ENCODE data around the gene CCL27.
A peak's percentile ranks its signal among the peaks of the same experiment; 100 is the strongest.

The CCL27 gene

GRCh38 chr9:34701769-34702736 is 39.6 kb upstream of the CCL27 start:
- Histone ChIP-seq H3K4me3 (ENCODE audit: low read depth, low read length) (peak overlapping the region; percentile 82), H3K36me3 (no peaks in the 10 kb centered on the region), H3K9me3 (no peaks in the 10 kb centered on the region), H3K27me3 (no peaks in the 10 kb centered on the region), H3K4me1 (no peaks in the 10 kb centered on the region)
- peak; percentile 87 for DNase-seq
- TF ChIP-seq, protein P1, sequence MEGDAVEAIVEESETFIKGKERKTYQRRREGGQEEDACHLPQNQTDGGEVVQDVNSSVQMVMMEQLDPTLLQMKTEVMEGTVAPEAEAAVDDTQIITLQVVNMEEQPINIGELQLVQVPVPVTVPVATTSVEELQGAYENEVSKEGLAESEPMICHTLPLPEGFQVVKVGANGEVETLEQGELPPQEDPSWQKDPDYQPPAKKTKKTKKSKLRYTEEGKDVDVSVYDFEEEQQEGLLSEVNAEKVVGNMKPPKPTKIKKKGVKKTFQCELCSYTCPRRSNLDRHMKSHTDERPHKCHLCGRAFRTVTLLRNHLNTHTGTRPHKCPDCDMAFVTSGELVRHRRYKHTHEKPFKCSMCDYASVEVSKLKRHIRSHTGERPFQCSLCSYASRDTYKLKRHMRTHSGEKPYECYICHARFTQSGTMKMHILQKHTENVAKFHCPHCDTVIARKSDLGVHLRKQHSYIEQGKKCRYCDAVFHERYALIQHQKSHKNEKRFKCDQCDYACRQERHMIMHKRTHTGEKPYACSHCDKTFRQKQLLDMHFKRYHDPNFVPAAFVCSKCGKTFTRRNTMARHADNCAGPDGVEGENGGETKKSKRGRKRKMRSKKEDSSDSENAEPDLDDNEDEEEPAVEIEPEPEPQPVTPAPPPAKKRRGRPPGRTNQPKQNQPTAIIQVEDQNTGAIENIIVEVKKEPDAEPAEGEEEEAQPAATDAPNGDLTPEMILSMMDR (IDR thresholded peaks at IDR 0.05; ENCODE audit: low read depth, low read length): peak; percentile 99

GRCh38 chr9:34701023-34701768 is 38.7 kb upstream of the CCL27 start:
- Histone ChIP-seq H3K4me1 (no peaks in the 10 kb centered on the region), H3K4me3 (ENCODE audit: low read depth, low read length) (peak overlapping the region; percentile 82), H3K9me3 (no peaks in the 10 kb centered on the region), H3K27me3 (no peaks in the 10 kb centered on the region), H3K36me3 (no peaks in the 10 kb centered on the region)
- DNase-seq: peak; percentile 88
- TF ChIP-seq, protein P1 (IDR thresholded peaks at IDR 0.05; ENCODE audit: low read depth, low read length): peak; percentile 80

DNA sequence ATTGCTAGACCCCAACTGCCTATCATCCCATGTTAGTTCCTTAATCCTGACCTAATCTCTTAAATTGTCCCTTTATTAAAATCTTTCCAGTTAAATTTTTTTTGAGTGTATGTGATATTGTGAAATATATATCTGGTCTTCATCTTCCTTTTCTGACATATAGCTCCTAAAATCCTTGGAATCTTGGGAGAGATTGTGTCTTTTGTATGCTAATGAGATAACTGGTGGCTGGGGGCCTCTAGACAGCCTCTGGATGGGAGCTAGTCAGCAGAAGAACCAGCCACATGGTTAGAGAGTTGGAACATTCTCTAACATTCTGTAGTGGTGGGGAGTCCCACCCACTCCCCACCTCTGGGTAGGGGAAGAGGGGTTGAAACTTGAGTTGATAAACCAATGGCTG is 32.4 kb upstream of the CCL27 start:
- H3K4me3 ChIP-seq (ENCODE audit: low read depth, low read length): no peak overlapping the region
- H3K4me1 ChIP-seq: no peaks in the 10 kb centered on the region
- DNase-seq: no peak
- no peaks in the 10 kb centered on the region for H3K9me3 ChIP-seq
- TF ChIP-seq, protein P1 (IDR thresholded peaks at IDR 0.05; ENCODE audit: low read depth, low read length): no peak
- no peaks in the 10 kb centered on the region for H3K36me3 ChIP-seq
- no peaks in the 10 kb centered on the region for H3K27me3 ChIP-seq

DNA sequence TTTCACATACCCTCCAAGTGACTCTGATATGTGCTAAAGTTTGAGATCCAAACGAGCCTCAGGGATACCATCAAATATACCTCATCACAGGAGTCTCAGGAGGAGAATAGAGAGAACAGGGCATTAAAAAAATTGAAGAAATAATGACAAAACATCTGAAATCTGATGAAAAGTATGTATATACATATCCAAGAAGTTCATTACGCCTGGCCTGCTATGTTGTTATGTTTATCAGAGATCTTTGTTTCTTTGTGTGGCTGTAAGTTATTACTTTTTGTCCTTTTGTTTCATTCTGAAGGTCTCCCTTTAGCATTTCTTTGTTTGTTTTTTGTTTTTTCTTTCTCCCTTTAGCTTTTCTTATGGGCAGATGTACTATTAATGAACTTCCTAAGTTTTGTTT is 31.1 kb upstream of the CCL27 start:
- DNase-seq: no peak
- Histone ChIP-seq H3K36me3 (no peaks in the 10 kb centered on the region), H3K4me3 (ENCODE audit: low read depth, low read length) (no peak overlapping the region), H3K4me1 (no peaks in the 10 kb centered on the region), H3K9me3 (no peaks in the 10 kb centered on the region), H3K27me3 (no peaks in the 10 kb centered on the region)
- TF ChIP-seq, protein P1 (IDR thresholded peaks at IDR 0.05; ENCODE audit: low read depth, low read length): no peak

- Histone ChIP-seq H3K4me1 (no peaks in the 10 kb centered on the region), H3K4me3 (ENCODE audit: low read depth, low read length) (no peak overlapping the region), H3K36me3 (no peaks in the 10 kb centered on the region), H3K9me3 (no peaks in the 10 kb centered on the region), H3K27me3 (no peaks in the 10 kb centered on the region)
- TF ChIP-seq, protein P1 (IDR thresholded peaks at IDR 0.05; ENCODE audit: low read depth, low read length): no peak
- DNase-seq: no peak
These were observed 29.5 kb upstream of the CCL27 start for GRCh38 chr9:34691936-34692315.

Data from BE2C (cell line).